ENCODE data around the gene MTCL3.
"Not testable (repeated sequence)": the region's sequence is repeated elsewhere in the genome, so short reads cannot be mapped to it uniquely, and the experiment has no call there.

The MTCL3 gene

DNA sequence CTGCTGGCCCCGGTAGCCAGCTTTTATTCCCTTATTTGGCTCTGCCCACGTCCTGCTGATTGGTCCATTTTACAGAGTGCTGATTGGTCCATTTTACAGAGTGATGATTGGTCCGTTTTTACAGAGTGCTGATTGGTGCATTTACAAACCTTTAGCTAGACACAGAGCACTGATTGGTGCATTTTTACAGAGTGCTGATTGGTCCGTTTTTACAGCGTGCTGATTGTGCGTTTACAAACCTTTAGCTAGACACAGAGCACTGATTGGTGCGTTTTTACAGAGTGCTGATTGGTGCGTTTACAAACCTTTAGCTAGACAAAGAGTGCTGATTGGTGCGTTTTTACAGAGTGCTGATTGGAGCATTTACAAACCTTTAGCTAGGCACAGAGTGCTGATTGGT is 90.6 kb downstream of the MTCL3 start:
- not testable (repeated sequence) for H3K9ac ChIP-seq (ENCODE audit: low read depth, low read length); H3K27me3 ChIP-seq (ENCODE audit: insufficient read depth, low read length); H3K36me3 ChIP-seq (ENCODE audit: insufficient read depth, low read length); H3K27ac ChIP-seq (ENCODE audit: low read depth, low read length); H3K4me3 ChIP-seq (ENCODE audit: low read length); H3K4me1 ChIP-seq (ENCODE audit: insufficient read depth, low read length)
- H3K9me3 ChIP-seq (ENCODE audit: insufficient read depth, low read depth, low read length) = 0 out of 2 replicates have a peak, but pooled peaks cover 12% of the 10 kb centered on the region
- 85% methylated on average over 9 of the region's 9 CpGs for WGBS

DNA sequence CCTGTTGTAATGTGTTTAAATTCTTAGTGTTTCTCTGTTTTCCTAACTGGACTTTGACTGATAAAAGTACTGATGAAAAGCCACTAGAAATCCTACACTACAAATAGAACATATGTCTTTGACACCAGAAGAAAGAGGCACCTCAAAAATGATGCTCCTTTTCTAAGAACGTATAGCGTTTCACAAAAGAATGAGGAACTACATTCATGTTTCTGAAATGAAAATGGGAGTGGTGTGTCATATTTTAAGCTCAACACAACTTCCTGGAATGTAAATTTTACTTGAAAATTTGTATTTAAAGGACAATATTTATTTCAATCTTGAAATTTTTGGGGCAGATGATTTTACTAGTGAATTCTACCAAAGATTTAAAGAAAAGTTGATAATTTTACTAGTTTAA is 95.2 kb downstream of the MTCL3 start:
- H3K4me3 ChIP-seq (ENCODE audit: low read length) = no peak overlapping the region
- H3K4me1 ChIP-seq (ENCODE audit: insufficient read depth, low read length) = peaks cover 15% of the 10 kb centered on the region; the same call in 1 of the 2 replicates
- no peaks in the 10 kb centered on the region for H3K27me3 ChIP-seq (ENCODE audit: insufficient read depth, low read length)
- no peaks in the 10 kb centered on the region for H3K36me3 ChIP-seq (ENCODE audit: insufficient read depth, low read length)
- H3K27ac ChIP-seq (ENCODE audit: low read depth, low read length) = no peak overlapping the region
- H3K9ac ChIP-seq (ENCODE audit: low read depth, low read length) = no peak overlapping the region
- WGBS = 93% methylated on average over 2 of the region's 2 CpGs
- H3K9me3 ChIP-seq (ENCODE audit: insufficient read depth, low read depth, low read length) = 0 out of 2 replicates have a peak, but pooled peaks cover 5% of the 10 kb centered on the region

All from HUES64 (cell line).